ENCODE measurements around the gene HAL.

- no peak for TF ChIP-seq CTCF (IDR thresholded peaks at IDR 0.05)
- no peak for TF ChIP-seq ZFX (IDR thresholded peaks at IDR 0.05; ENCODE audit: borderline replicate concordance)
Measured at GRCh38 chr12:96039516-96039915, 43.4 kb upstream of the HAL start.
